Tibial nerve (tissue), 3 donors: ENCODE data around the gene GRID1.

Experiments used
- POLR2A ChIP-seq, 2 donors: fragments of 450-650 bp; IDR thresholded peaks; one replicate each; pipeline ENCODE4 v1.6.1; 2017; ENCODE audit warnings: antibody characterized with exemption in 2 of 2, mild to moderate bottlenecking in 2 of 2, moderate library complexity in 2 of 2
- TF ChIP-seq, protein P1 (sequence below), 5 experiments: fragments of 200-600 bp in 3 of 5; fragments of 450-650 bp in 2 of 5; sonication (generic) in 3 of 5; IDR thresholded peaks; one replicate each; pipeline ENCODE4 v1.5.1; 2016 to 2019; ENCODE audit warnings: antibody characterized with exemption in 5 of 5, mild to moderate bottlenecking in 3 of 5, moderate library complexity in 2 of 5

DNA sequence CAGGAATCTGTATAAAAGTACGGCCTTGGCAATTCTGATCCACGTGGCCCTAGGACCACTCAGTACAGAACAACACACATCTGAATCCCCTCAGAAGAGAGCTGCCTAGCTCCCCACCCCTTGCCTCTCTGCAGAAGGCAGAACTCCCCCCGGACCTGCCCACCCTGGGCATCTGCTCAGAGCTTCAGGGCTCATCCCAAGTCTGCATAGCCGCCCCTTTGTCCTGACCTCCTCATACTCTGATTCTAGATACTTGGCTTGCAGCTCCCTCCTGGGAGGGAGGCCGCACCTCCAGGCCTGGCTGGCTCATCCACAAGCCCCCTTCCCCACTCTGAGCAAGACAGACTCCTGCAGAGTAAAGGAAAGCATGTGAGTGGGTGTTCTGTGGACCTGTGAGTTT is 49.6 kb downstream of the GRID1 start:
- TF ChIP-seq, protein P1, sequence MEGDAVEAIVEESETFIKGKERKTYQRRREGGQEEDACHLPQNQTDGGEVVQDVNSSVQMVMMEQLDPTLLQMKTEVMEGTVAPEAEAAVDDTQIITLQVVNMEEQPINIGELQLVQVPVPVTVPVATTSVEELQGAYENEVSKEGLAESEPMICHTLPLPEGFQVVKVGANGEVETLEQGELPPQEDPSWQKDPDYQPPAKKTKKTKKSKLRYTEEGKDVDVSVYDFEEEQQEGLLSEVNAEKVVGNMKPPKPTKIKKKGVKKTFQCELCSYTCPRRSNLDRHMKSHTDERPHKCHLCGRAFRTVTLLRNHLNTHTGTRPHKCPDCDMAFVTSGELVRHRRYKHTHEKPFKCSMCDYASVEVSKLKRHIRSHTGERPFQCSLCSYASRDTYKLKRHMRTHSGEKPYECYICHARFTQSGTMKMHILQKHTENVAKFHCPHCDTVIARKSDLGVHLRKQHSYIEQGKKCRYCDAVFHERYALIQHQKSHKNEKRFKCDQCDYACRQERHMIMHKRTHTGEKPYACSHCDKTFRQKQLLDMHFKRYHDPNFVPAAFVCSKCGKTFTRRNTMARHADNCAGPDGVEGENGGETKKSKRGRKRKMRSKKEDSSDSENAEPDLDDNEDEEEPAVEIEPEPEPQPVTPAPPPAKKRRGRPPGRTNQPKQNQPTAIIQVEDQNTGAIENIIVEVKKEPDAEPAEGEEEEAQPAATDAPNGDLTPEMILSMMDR (IDR thresholded peaks at IDR 0.05), result no peak
- TF ChIP-seq POLR2A (IDR thresholded peaks at IDR 0.05), result no peak
